Activated CD8-positive, alpha-beta memory T cell treated with anti-CD3 and anti-CD28 coated beads, Interleukin-2, amount 50 U/mL, for 1 hour (primary cell): ENCODE data around the gene PSTPIP1.

Experiments used
- DNase-seq: peaks from one replicate; pipeline ENCODE4 v3.0.0-alpha.2; 2020; ENCODE audit errors: extremely low read depth

PSTPIP1 gene

GRCh38 chr15:77042955-77043920 is 48.3 kb downstream of the PSTPIP1 start:
- no peak for DNase-seq

GRCh38 chr15:77044228-77045042 is 49.5 kb downstream of the PSTPIP1 start:
- no peak for DNase-seq

GRCh38 chr15:77045985-77046384 is 51.1 kb downstream of the PSTPIP1 start:
- no peak for DNase-seq

GRCh38 chr15:77046704-77047412 is 51.9 kb downstream of the PSTPIP1 start:
- no peak for DNase-seq

GRCh38 chr15:77048135-77048876 is 53.4 kb downstream of the PSTPIP1 start:
- DNase-seq, result no peak

- DNase-seq, result no peak
Observed at GRCh38 chr15:77052556-77052955, 57.6 kb downstream of the PSTPIP1 start.

GRCh38 chr15:77053709-77054108 is 58.8 kb downstream of the PSTPIP1 start:
- no peak for DNase-seq

GRCh38 chr15:77057072-77057471 is 62.1 kb downstream of the PSTPIP1 start:
- DNase-seq, result no peak

- no peak for DNase-seq
Observed at GRCh38 chr15:77057685-77058084, 62.8 kb downstream of the PSTPIP1 start.

- no peak for DNase-seq
Observed at GRCh38 chr15:77058468-77058867, 63.5 kb downstream of the PSTPIP1 start.

GRCh38 chr15:77059786-77060361 is 64.9 kb downstream of the PSTPIP1 start:
- DNase-seq, result no peak

- DNase-seq, result no peak
Observed at GRCh38 chr15:77060546-77060945, 65.6 kb downstream of the PSTPIP1 start.

GRCh38 chr15:77063249-77063648 is 68.3 kb downstream of the PSTPIP1 start:
- DNase-seq, result no peak

GRCh38 chr15:77064063-77064462 is 69.1 kb downstream of the PSTPIP1 start:
- no peak for DNase-seq

- no peak for DNase-seq
Observed at GRCh38 chr15:77064539-77065308, 69.8 kb downstream of the PSTPIP1 start.

- DNase-seq, result no peak
Observed at GRCh38 chr15:77066971-77067690, 72.2 kb downstream of the PSTPIP1 start.

GRCh38 chr15:77067691-77068367 is 72.9 kb downstream of the PSTPIP1 start:
- no peak for DNase-seq

- DNase-seq, result no peak
Observed at GRCh38 chr15:77068633-77069032, 73.7 kb downstream of the PSTPIP1 start.
